Measurements from ENCODE around the gene SSC5D. TPM values are rescaled to one million over a fixed set of nuclear protein-coding genes. Genes with fewer than 3 reads are reported as not detected.

Gene SSC5D
- polyA plus RNA-seq, 1 donor (not counting 4 experiments of a cell fraction or from before 2014, with no cell fraction given): not detected

GRCh38 chr19:55520691-55521292 is 32.6 kb downstream of the SSC5D start:
- no peak overlapping the region for H3K27ac ChIP-seq (ENCODE audit: control insufficient read depth, insufficient read depth, low read length)
- no peaks in the 10 kb centered on the region for H3K27me3 ChIP-seq (ENCODE audit: control insufficient read depth, extremely low read depth, insufficient read depth, low read length)
- H4K20me1 ChIP-seq (ENCODE audit: control insufficient read depth, extremely low read depth, insufficient read depth, low read length): no peaks in the 10 kb centered on the region
- no peaks in the 10 kb centered on the region for H3K4me1 ChIP-seq (ENCODE audit: control insufficient read depth, extremely low read depth, insufficient read depth, low read length)
- FAIRE-seq (no peak), DNase-seq (ENCODE audit: low read depth, low spot score) (no peak)
- no peaks in the 10 kb centered on the region for H3K9me1 ChIP-seq (ENCODE audit: control insufficient read depth, extremely low read depth, insufficient read depth, low read length)
- no peaks in the 10 kb centered on the region for H3K79me2 ChIP-seq (ENCODE audit: control insufficient read depth, insufficient read depth, low read length)
- peaks cover 2% of the 10 kb centered on the region for H3K9me3 ChIP-seq (ENCODE audit: control insufficient read depth, low read depth, low read length)
- no peak overlapping the region for H3K4me3 ChIP-seq (ENCODE audit: control insufficient read depth in 2 of 3, extremely low read depth in 1 of 3, insufficient read depth in 2 of 3, low read depth in 1 of 3, low read length in 3 of 3)
- dilution Hi-C loops (cut with MboI; ENCODE audit: extremely low pct_ligation_motif_present, low sequenced_read_pairs): no loop called here
- no peak overlapping the region for H3K9ac ChIP-seq (ENCODE audit: control insufficient read depth, extremely low read depth, insufficient read depth, low read length)
- H3K4me2 ChIP-seq (ENCODE audit: control insufficient read depth, extremely low read depth, insufficient read depth, low read depth, low read length): no peak overlapping the region
- H3K36me3 ChIP-seq (ENCODE audit: control insufficient read depth in 2 of 2, extremely low read depth in 1 of 2, insufficient read depth in 2 of 2, low read length in 2 of 2): no peaks in the 10 kb centered on the region
- H2AFZ ChIP-seq (ENCODE audit: control insufficient read depth, low read length): no peak overlapping the region
- no peak for TF ChIP-seq EZH2 (IDR thresholded peaks at IDR 0.05; ENCODE audit: low read length)
- TF ChIP-seq, protein P1, sequence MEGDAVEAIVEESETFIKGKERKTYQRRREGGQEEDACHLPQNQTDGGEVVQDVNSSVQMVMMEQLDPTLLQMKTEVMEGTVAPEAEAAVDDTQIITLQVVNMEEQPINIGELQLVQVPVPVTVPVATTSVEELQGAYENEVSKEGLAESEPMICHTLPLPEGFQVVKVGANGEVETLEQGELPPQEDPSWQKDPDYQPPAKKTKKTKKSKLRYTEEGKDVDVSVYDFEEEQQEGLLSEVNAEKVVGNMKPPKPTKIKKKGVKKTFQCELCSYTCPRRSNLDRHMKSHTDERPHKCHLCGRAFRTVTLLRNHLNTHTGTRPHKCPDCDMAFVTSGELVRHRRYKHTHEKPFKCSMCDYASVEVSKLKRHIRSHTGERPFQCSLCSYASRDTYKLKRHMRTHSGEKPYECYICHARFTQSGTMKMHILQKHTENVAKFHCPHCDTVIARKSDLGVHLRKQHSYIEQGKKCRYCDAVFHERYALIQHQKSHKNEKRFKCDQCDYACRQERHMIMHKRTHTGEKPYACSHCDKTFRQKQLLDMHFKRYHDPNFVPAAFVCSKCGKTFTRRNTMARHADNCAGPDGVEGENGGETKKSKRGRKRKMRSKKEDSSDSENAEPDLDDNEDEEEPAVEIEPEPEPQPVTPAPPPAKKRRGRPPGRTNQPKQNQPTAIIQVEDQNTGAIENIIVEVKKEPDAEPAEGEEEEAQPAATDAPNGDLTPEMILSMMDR (optimal IDR thresholded peaks at IDR 0.05 in 1 of 3, IDR thresholded peaks at IDR 0.05 in 1 of 3, conservative IDR thresholded peaks at IDR 0.05 in 1 of 3; ENCODE audit: extremely low read depth in 1 of 3, insufficient read depth in 2 of 3, low read length in 3 of 3): no peak

DNA sequence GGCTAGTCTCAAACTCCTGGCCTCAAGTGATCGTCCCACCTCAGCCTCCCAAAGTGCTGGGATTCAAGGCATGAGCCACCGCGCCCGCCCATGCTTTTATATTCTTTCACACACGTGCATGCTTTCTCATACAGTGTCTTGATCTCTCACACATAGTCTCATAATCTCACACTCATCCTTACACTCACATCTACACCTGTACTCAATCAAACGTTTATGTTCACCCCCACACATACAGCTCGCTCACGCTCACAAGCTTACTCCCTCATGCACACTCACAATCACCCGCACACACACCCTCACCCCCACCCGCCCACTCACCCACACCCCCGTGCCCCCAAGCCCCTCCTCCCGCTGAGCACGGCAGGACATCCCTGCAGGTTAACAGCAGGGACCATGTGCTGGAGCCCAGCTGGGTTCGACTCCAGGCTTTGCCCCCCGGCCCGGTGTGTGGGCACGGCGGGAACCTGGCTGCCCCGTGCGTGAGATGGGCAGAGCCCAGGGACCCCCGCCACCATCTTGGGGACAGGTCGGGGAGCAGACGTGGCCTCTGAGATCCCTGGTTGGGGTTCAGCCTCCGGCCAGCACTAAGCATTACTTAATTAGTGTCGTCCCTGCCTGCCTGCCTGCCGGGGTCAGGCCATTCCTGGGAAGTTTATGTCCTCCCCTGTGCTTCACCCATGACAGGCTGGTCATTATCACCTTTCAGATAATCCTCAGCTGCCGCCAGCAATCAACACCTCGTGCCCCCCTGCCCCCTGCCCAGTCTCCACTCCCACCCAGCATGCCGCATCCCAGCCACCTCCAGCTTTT is 37.3 kb downstream of the SSC5D start:
- dilution Hi-C loops (cut with MboI; ENCODE audit: extremely low pct_ligation_motif_present, low sequenced_read_pairs): no loop called here
- Histone ChIP-seq H3K4me2 (ENCODE audit: control insufficient read depth, extremely low read depth, insufficient read depth, low read depth, low read length) (no peak overlapping the region), H3K79me2 (ENCODE audit: control insufficient read depth, insufficient read depth, low read length) (no peaks in the 10 kb centered on the region), H3K9me3 (ENCODE audit: control insufficient read depth, low read depth, low read length) (peaks cover 6% of the 10 kb centered on the region), H3K36me3 (ENCODE audit: control insufficient read depth in 2 of 2, extremely low read depth in 1 of 2, insufficient read depth in 2 of 2, low read length in 2 of 2) (no peaks in the 10 kb centered on the region), H3K27me3 (ENCODE audit: control insufficient read depth, extremely low read depth, insufficient read depth, low read length) (no peaks in the 10 kb centered on the region), H4K20me1 (ENCODE audit: control insufficient read depth, extremely low read depth, insufficient read depth, low read length) (no peaks in the 10 kb centered on the region), H3K9ac (ENCODE audit: control insufficient read depth, extremely low read depth, insufficient read depth, low read length) (no peak overlapping the region), H3K27ac (ENCODE audit: control insufficient read depth, insufficient read depth, low read length) (no peak overlapping the region), H3K4me3 (ENCODE audit: control insufficient read depth in 2 of 3, extremely low read depth in 1 of 3, insufficient read depth in 2 of 3, low read depth in 1 of 3, low read length in 3 of 3) (no peak overlapping the region), H3K4me1 (ENCODE audit: control insufficient read depth, extremely low read depth, insufficient read depth, low read length) (no peaks in the 10 kb centered on the region), H3K9me1 (ENCODE audit: control insufficient read depth, extremely low read depth, insufficient read depth, low read length) (no peaks in the 10 kb centered on the region), H2AFZ (ENCODE audit: control insufficient read depth, low read length) (no peak overlapping the region)
- no peak for FAIRE-seq
- TF ChIP-seq, protein P1 (optimal IDR thresholded peaks at IDR 0.05 in 1 of 3, IDR thresholded peaks at IDR 0.05 in 1 of 3, conservative IDR thresholded peaks at IDR 0.05 in 1 of 3; ENCODE audit: extremely low read depth in 1 of 3, insufficient read depth in 2 of 3, low read length in 3 of 3): no peak
- TF ChIP-seq EZH2 (IDR thresholded peaks at IDR 0.05; ENCODE audit: low read length): no peak
- no peak for DNase-seq (ENCODE audit: low read depth, low spot score)

Data from keratinocyte (primary cell).